ENCODE results near the gene AIM2. TPM values are rescaled to one million over a fixed set of nuclear protein-coding genes. Genes with fewer than 3 reads are reported as not detected.
"Not testable (repeated sequence)": the region's sequence is repeated elsewhere in the genome, so short reads cannot be mapped to it uniquely, and the experiment has no call there.

Gene AIM2
- total RNA-seq, 2 donors from 2014 or later: 1.8 to 6.6 TPM

GRCh38 chr1:159067699-159068621, 8.6 kb downstream of the AIM2 start:
- Mint-ChIP-seq H3K27ac (peak overlapping the region; percentile 86 to 92), H3K4me1 (ENCODE audit: low read depth in 2 of 2) (peaks cover 9 to 21% of the 10 kb centered on the region in 2 donors), H3K9me3 (no peaks in the 10 kb centered on the region), H3K36me3 (no peaks in the 10 kb centered on the region), H3K4me3 (peak overlapping the region; percentile 70), H3K27me3 (peaks cover 0 to 7% of the 10 kb centered on the region in 2 donors)
- ATAC-seq (peak; percentile 55 to 65), DNase-seq (ENCODE audit: low spot score) (no peak)

GRCh38 chr1:159066108-159066507, 10.5 kb downstream of the AIM2 start:
- H3K4me3 Mint-ChIP-seq: no peak overlapping the region
- peaks cover 9 to 14% of the 10 kb centered on the region in 2 donors for H3K4me1 Mint-ChIP-seq (ENCODE audit: low read depth in 2 of 2)
- DNase-seq (ENCODE audit: low spot score) (no peak), ATAC-seq (no peak)
- no peaks in the 10 kb centered on the region for H3K9me3 Mint-ChIP-seq
- H3K27me3 Mint-ChIP-seq: no peaks in the 10 kb centered on the region
- H3K27ac Mint-ChIP-seq: peak overlapping the region in 1 of 2 donors; percentile 48
- H3K36me3 Mint-ChIP-seq: no peaks in the 10 kb centered on the region

GRCh38 chr1:159065106-159065505, 11.5 kb downstream of the AIM2 start:
- Mint-ChIP-seq H3K4me1 (ENCODE audit: low read depth in 2 of 2) (peaks cover 14% of the 10 kb centered on the region in 2 donors), H3K4me3 (no peak overlapping the region), H3K27me3 (no peaks in the 10 kb centered on the region), H3K27ac (no peak overlapping the region), H3K36me3 (no peaks in the 10 kb centered on the region), H3K9me3 (no peaks in the 10 kb centered on the region)
- ATAC-seq (no peak), DNase-seq (ENCODE audit: low spot score) (no peak)

- no peak for ATAC-seq
- Mint-ChIP-seq H3K36me3 (peaks cover 20% of the 10 kb centered on the region), H3K9me3 (no peaks in the 10 kb centered on the region), H3K4me1 (ENCODE audit: low read depth in 2 of 2) (peaks cover 20 to 22% of the 10 kb centered on the region in 2 donors), H3K27ac (no peak overlapping the region), H3K4me3 (no peak overlapping the region), H3K27me3 (no peaks in the 10 kb centered on the region)
- no peak for DNase-seq (ENCODE audit: low spot score)
Measured at GRCh38 chr1:159058751-159059150, 17.8 kb downstream of the AIM2 start.

GRCh38 chr1:159056069-159056698, 20.4 kb downstream of the AIM2 start:
- Mint-ChIP-seq H3K27me3 (no peaks in the 10 kb centered on the region), H3K4me3 (no peak overlapping the region), H3K4me1 (ENCODE audit: low read depth in 2 of 2) (peaks cover 34 to 44% of the 10 kb centered on the region in 2 donors), H3K36me3 (peaks cover 46% of the 10 kb centered on the region), H3K9me3 (no peaks in the 10 kb centered on the region), H3K27ac (peak overlapping the region; percentile 81 to 83)
- DNase-seq (ENCODE audit: low spot score) (no peak), ATAC-seq (no peak)

GRCh38 chr1:159055181-159055641, 21.4 kb downstream of the AIM2 start:
- Mint-ChIP-seq H3K36me3 (peaks cover 55% of the 10 kb centered on the region), H3K4me3 (no peak overlapping the region), H3K27ac (peak overlapping the region; percentile 81 to 83), H3K4me1 (ENCODE audit: low read depth in 2 of 2) (peaks cover 36 to 52% of the 10 kb centered on the region in 2 donors), H3K27me3 (no peaks in the 10 kb centered on the region), H3K9me3 (no peaks in the 10 kb centered on the region)
- peak in 1 of 2 donors; percentile 24 for ATAC-seq
- no peak for DNase-seq (ENCODE audit: low spot score)

GRCh38 chr1:159054427-159054826, 22.1 kb downstream of the AIM2 start:
- H3K4me3 Mint-ChIP-seq: peak overlapping the region; percentile 41
- ATAC-seq (no peak), DNase-seq (ENCODE audit: low spot score) (no peak)
- H3K4me1 Mint-ChIP-seq (ENCODE audit: low read depth in 2 of 2): peaks cover 36 to 52% of the 10 kb centered on the region in 2 donors
- no peaks in the 10 kb centered on the region for H3K27me3 Mint-ChIP-seq
- H3K36me3 Mint-ChIP-seq: peaks cover 59% of the 10 kb centered on the region
- H3K9me3 Mint-ChIP-seq: no peaks in the 10 kb centered on the region
- peak overlapping the region; percentile 41 to 83 for H3K27ac Mint-ChIP-seq

GRCh38 chr1:159051436-159051835, 25.1 kb downstream of the AIM2 start:
- no peak for ATAC-seq
- peak overlapping the region; percentile 36 to 41 for H3K27ac Mint-ChIP-seq

GRCh38 chr1:159046486-159046885, 30.1 kb downstream of the AIM2 start:
- H3K4me1 Mint-ChIP-seq (ENCODE audit: low read depth in 2 of 2): peaks cover 27 to 50% of the 10 kb centered on the region in 2 donors
- DNase-seq (ENCODE audit: low spot score); H3K27me3 Mint-ChIP-seq; H3K4me3 Mint-ChIP-seq; H3K9me3 Mint-ChIP-seq; ATAC-seq: not testable (repeated sequence)
- peak overlapping the region; percentile 45 to 57 for H3K27ac Mint-ChIP-seq
- peaks cover 45% of the 10 kb centered on the region for H3K36me3 Mint-ChIP-seq

More at GRCh38 chr1:159051436-159051835, 25.1 kb downstream of the AIM2 start:
- H3K27me3 Mint-ChIP-seq: no peaks in the 10 kb centered on the region
- DNase-seq (ENCODE audit: low spot score): no peak
- peaks cover 67% of the 10 kb centered on the region for H3K36me3 Mint-ChIP-seq
- H3K4me1 Mint-ChIP-seq (ENCODE audit: low read depth in 2 of 2): peaks cover 39 to 61% of the 10 kb centered on the region in 2 donors
- H3K9me3 Mint-ChIP-seq: no peaks in the 10 kb centered on the region
- no peak overlapping the region for H3K4me3 Mint-ChIP-seq

- Mint-ChIP-seq H3K27ac (peak overlapping the region; percentile 68 to 72), H3K4me3 (peak overlapping the region; percentile 19), H3K9me3 (no peaks in the 10 kb centered on the region), H3K27me3 (no peaks in the 10 kb centered on the region), H3K4me1 (ENCODE audit: low read depth in 2 of 2) (peaks cover 35 to 61% of the 10 kb centered on the region in 2 donors), H3K36me3 (peaks cover 46% of the 10 kb centered on the region)
- ATAC-seq (no peak), DNase-seq (ENCODE audit: low spot score) (no peak)
Measured at GRCh38 chr1:159040893-159041724, 35.5 kb downstream of the AIM2 start.

- Mint-ChIP-seq H3K9me3 (no peaks in the 10 kb centered on the region), H3K36me3 (peaks cover 48% of the 10 kb centered on the region), H3K27me3 (no peaks in the 10 kb centered on the region), H3K27ac (peak overlapping the region; percentile 68 to 72), H3K4me3 (no peak overlapping the region), H3K4me1 (ENCODE audit: low read depth in 2 of 2) (peaks cover 38 to 64% of the 10 kb centered on the region in 2 donors)
- DNase-seq (ENCODE audit: low spot score) (no peak), ATAC-seq (no peak)
Measured at GRCh38 chr1:159040206-159040605, 36.4 kb downstream of the AIM2 start.

- H3K27ac Mint-ChIP-seq: peak overlapping the region; percentile 76 to 89
- H3K4me1 Mint-ChIP-seq (ENCODE audit: low read depth in 2 of 2): peaks cover 62 to 90% of the 10 kb centered on the region in 2 donors
- no peak for ATAC-seq
Measured at GRCh38 chr1:159030877-159031447, 45.6 kb downstream of the AIM2 start.

GRCh38 chr1:159030311-159030710, 46.3 kb downstream of the AIM2 start:
- Mint-ChIP-seq H3K4me3 (no peak overlapping the region), H3K36me3 (peaks cover 82% of the 10 kb centered on the region), H3K4me1 (ENCODE audit: low read depth in 2 of 2) (peaks cover 63 to 90% of the 10 kb centered on the region in 2 donors), H3K27ac (peak overlapping the region; percentile 76 to 89), H3K27me3 (no peaks in the 10 kb centered on the region), H3K9me3 (no peaks in the 10 kb centered on the region)
- DNase-seq (ENCODE audit: low spot score) (no peak), ATAC-seq (no peak)

More at GRCh38 chr1:159030877-159031447, 45.6 kb downstream of the AIM2 start:
- H3K27me3 Mint-ChIP-seq: no peaks in the 10 kb centered on the region
- H3K4me3 Mint-ChIP-seq: no peak overlapping the region
- no peaks in the 10 kb centered on the region for H3K9me3 Mint-ChIP-seq
- peaks cover 80% of the 10 kb centered on the region for H3K36me3 Mint-ChIP-seq
- no peak for DNase-seq (ENCODE audit: low spot score)

All from natural killer cell treated with Interleukin-12 subunit alpha and Interleukin-12 subunit beta and Interleukin-15 and Interleukin-18, amount 100 ng/mL, for 72 hours (primary cell).